ENCODE data around the gene MRAP. TPM values are rescaled to one million over a fixed set of nuclear protein-coding genes. Genes with fewer than 3 reads are reported as not detected.

Gene MRAP
- polyA plus RNA-seq, 1 experiment, result not detected

DNA sequence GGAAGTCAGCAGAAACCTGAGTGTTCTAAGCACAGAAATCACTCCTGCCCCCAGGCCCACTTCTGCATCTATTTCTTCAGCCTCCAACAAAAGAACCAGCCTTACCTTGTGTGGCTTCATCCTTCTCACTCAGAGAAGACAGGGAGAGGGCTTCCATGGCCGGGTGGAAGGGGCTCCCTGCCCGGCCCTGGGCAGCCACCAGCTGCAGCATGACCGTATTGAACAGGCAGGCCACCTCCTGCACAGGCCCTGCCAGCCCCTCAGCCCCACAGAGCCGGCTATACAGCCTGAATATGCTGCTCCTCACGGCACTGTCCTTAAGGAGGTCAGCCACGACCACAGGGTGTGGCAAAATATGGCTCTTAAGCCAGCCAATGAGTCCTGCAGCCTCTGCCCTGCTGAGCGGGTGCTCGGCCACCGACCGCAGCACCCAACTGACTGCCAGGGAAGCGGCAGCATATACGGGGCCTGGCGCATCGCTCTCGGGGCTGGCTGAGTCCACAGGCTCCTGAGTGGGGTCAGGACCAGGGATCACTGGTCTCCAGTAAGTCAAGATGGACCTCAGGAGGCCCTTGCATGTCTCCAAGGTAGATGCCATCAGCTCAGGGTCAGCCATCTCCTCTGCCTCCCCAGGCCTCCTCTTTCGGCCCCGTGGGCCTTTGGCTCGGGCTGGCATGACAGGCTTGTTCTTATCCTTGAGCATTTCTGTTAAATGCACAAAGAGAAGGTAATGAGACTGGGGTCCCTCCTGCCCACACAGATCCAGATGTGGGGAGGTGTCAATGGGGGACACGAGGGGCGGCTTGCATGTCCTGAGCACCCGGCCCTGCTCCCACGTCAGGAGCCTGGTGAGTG is 17.9 kb downstream of the MRAP start:
- peaks cover 38% of the 10 kb centered on the region for H3K36me3 ChIP-seq (ENCODE audit: control insufficient read depth, insufficient read depth, low read length)
- POLR2A ChIA-PET, result no interaction called here

DNA sequence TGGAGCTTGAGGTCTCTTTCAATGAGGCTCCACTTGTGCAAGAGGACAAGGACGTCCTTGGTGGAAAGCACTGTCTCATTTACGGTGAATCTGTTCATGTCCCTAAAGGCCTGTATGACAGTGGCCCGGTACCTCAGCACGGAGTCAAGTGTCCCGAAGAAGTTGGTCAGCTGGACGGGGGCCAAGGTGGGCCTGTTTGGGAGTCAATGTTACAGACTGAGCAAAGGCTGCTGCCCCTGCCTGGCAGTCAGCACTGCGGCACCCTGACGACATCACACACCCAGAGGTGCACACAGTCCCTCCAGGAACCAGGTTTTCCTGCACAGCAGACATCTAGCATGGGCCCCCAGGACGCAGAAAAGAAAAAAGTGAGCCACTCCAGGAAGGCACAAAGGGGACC is 19.1 kb downstream of the MRAP start:
- ChIA-PET CTCF (no interaction called here), POLR2A (no interaction called here)
- no peaks in the 10 kb centered on the region for H3K27me3 ChIP-seq (ENCODE audit: control insufficient read depth, insufficient read depth, low read length)
- DNase-seq (ENCODE audit: low read depth), result no peak
- peaks cover 42% of the 10 kb centered on the region for H3K36me3 ChIP-seq (ENCODE audit: control insufficient read depth, insufficient read depth, low read length)
- H3K4me3 ChIP-seq (ENCODE audit: low read depth, low read length), result no peak overlapping the region
- TF ChIP-seq, protein P1, sequence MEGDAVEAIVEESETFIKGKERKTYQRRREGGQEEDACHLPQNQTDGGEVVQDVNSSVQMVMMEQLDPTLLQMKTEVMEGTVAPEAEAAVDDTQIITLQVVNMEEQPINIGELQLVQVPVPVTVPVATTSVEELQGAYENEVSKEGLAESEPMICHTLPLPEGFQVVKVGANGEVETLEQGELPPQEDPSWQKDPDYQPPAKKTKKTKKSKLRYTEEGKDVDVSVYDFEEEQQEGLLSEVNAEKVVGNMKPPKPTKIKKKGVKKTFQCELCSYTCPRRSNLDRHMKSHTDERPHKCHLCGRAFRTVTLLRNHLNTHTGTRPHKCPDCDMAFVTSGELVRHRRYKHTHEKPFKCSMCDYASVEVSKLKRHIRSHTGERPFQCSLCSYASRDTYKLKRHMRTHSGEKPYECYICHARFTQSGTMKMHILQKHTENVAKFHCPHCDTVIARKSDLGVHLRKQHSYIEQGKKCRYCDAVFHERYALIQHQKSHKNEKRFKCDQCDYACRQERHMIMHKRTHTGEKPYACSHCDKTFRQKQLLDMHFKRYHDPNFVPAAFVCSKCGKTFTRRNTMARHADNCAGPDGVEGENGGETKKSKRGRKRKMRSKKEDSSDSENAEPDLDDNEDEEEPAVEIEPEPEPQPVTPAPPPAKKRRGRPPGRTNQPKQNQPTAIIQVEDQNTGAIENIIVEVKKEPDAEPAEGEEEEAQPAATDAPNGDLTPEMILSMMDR (IDR thresholded peaks at IDR 0.05; ENCODE audit: insufficient read depth, low read depth, low read length), result no peak

More for the DNA sequence above, 17.9 kb downstream of the MRAP start:
- no peak overlapping the region for H3K4me3 ChIP-seq (ENCODE audit: low read depth, low read length)
- H3K27me3 ChIP-seq (ENCODE audit: control insufficient read depth, insufficient read depth, low read length), result no peaks in the 10 kb centered on the region
- TF ChIP-seq, protein P1 (IDR thresholded peaks at IDR 0.05; ENCODE audit: insufficient read depth, low read depth, low read length), result no peak
- CTCF ChIA-PET, result interaction anchor here (0.6 kb wide), 1 partner anchor 58 kb away, joined by 3 read pairs; no protein-coding TSS in a partner anchor
- DNase-seq (ENCODE audit: low read depth), result no peak

DNA sequence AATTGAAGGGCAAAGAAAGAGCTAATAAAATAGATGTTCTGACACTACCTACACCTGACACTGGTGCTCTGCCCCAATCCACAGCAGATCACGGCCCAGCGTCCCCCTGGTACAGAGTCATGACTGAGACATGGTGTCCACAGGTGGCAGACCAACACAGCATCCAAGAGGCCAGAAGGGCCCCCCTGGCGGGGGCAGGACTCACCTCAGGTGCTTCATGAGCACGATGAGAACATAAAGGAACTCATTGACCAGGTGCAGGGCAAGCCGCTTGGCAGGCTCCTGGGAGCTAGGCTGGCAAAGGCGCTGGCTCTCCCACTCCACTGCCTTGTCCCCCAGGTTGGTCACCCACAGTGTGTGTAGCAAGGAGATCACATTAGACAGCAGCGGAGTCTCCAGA is 20.4 kb downstream of the MRAP start:
- Histone ChIP-seq H3K36me3 (ENCODE audit: control insufficient read depth, insufficient read depth, low read length) (peaks cover 47% of the 10 kb centered on the region), H3K27me3 (ENCODE audit: control insufficient read depth, insufficient read depth, low read length) (no peaks in the 10 kb centered on the region), H3K4me3 (ENCODE audit: low read depth, low read length) (no peak overlapping the region)
- TF ChIP-seq, protein P1 (IDR thresholded peaks at IDR 0.05; ENCODE audit: insufficient read depth, low read depth, low read length), result no peak
- no peak for DNase-seq (ENCODE audit: low read depth)
- ChIA-PET CTCF (no interaction called here), POLR2A (no interaction called here)

DNA sequence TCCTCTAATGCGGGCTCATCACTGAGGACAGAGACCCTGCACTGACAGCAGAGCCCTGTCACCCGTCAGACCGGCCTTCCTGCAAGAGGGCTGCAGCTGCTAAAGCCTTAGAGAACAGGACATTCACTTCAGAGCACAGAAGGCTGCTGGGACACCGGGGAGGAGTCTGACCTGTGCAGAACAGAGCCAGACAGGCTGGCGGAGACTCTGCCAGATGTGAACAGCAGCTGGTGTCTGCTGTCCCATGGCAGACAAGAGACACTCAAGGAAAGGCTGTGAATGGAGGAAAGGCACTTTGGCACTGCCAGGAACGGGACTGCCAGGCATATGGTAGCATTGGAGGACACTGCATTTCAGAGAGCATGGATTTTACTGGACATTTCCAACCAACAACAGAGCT is 21.4 kb downstream of the MRAP start:
- ChIA-PET POLR2A (no interaction called here), CTCF (no interaction called here)

DNA sequence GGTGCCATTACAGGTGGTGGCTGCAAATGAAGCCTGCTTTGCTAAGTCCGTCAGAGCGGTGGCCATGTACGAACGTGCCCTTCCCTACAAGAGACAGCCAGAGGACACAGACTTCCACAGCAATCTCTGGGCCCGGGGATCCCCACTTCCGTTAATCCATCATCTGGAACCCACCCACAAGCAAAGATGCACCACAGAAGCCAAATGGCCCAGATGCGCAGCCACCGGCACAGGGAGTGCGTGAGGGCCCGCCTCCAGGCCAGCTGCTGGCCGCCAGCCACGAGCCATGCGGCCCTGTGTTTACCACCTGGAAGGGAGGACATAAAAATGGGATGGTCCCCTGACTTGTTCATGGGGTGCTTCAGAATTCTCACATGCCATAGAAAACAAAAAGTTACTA is 22.1 kb downstream of the MRAP start:
- Histone ChIP-seq H3K36me3 (ENCODE audit: control insufficient read depth, insufficient read depth, low read length) (peaks cover 52% of the 10 kb centered on the region), H3K27me3 (ENCODE audit: control insufficient read depth, insufficient read depth, low read length) (no peaks in the 10 kb centered on the region), H3K4me3 (ENCODE audit: low read depth, low read length) (no peak overlapping the region)
- POLR2A ChIA-PET, result no interaction called here
- DNase-seq (ENCODE audit: low read depth), result no peak
- TF ChIP-seq, protein P1 (IDR thresholded peaks at IDR 0.05; ENCODE audit: insufficient read depth, low read depth, low read length), result no peak
- CTCF ChIA-PET, result no interaction called here

More for the DNA sequence above, 21.4 kb downstream of the MRAP start:
- no peak for DNase-seq (ENCODE audit: low read depth)
- no peak overlapping the region for H3K4me3 ChIP-seq (ENCODE audit: low read depth, low read length)
- peaks cover 48% of the 10 kb centered on the region for H3K36me3 ChIP-seq (ENCODE audit: control insufficient read depth, insufficient read depth, low read length)
- no peaks in the 10 kb centered on the region for H3K27me3 ChIP-seq (ENCODE audit: control insufficient read depth, insufficient read depth, low read length)
- TF ChIP-seq, protein P1 (IDR thresholded peaks at IDR 0.05; ENCODE audit: insufficient read depth, low read depth, low read length), result no peak
